GM13976 (cell line): ENCODE measurements around the gene NT5DC4.

Experiments used
- DNase-seq: peaks from one replicate; pipeline ENCODE4 v3.0.0; 2012; ENCODE audit warnings: low spot score
- CTCF ChIP-seq: IDR thresholded peaks from 2 replicates; pipeline ENCODE4 v1.5.1; 2012; ENCODE audit warnings: borderline replicate concordance, mild to moderate bottlenecking; ENCODE audit not compliant: insufficient read depth; ENCODE audit errors: extremely low read depth, missing control alignments, control extremely low read depth
- in situ Hi-C: fragments of 300-500 bp; cut with MboI; formaldehyde crosslinking; loops from one replicate; pipeline ENCODE4 v1.12.0; 2022; ENCODE audit warnings: low sequenced_read_pairs, mixed read lengths, inconsistent platforms; ENCODE audit not compliant: unreplicated experiment

Gene NT5DC4

GRCh38 chr2:112724591-112725525 is 4.0 kb downstream of the NT5DC4 start:
- DNase-seq, result peak; percentile 79
- peak; percentile 21 for TF ChIP-seq CTCF
- in situ Hi-C loops, result loop anchor here (10.0 to 25.0 kb wide), 2 partner anchors 100 to 663 kb away; partner anchors contain the start of gene TMEM87B

GRCh38 chr2:112725545-112726457 is 5.0 kb downstream of the NT5DC4 start:
- in situ Hi-C loops, result loop anchor here (10.0 kb wide), 1 partner anchor 101 kb away; no protein-coding TSS in a partner anchor
- peak; percentile 16 for TF ChIP-seq CTCF
- peak; percentile 80 for DNase-seq

GRCh38 chr2:112726487-112727190 is 5.8 kb downstream of the NT5DC4 start:
- TF ChIP-seq CTCF, result peak; percentile 99
- DNase-seq, result peak; percentile 94
- in situ Hi-C loops, result loop anchor here (10.0 kb wide), 1 partner anchor 102 kb away; no protein-coding TSS in a partner anchor

- no peak for DNase-seq
- in situ Hi-C loops, result loop anchor here (10.0 kb wide), 1 partner anchor 103 kb away; no protein-coding TSS in a partner anchor
- no peak for TF ChIP-seq CTCF
These were observed 6.6 kb downstream of the NT5DC4 start for GRCh38 chr2:112727276-112728028.

- in situ Hi-C loops, result loop anchor here (10.0 kb wide), 1 partner anchor 103 kb away; no protein-coding TSS in a partner anchor
These were observed 7.2 kb downstream of the NT5DC4 start for GRCh38 chr2:112728029-112728362.

More at GRCh38 chr2:112728029-112728362, 7.2 kb downstream of the NT5DC4 start:
- no peak for TF ChIP-seq CTCF
- no peak for DNase-seq
